Mesothelial cell of epicardium (in vitro differentiated cells): ENCODE data around the gene SETD5. TPM values are rescaled to one million over a fixed set of nuclear protein-coding genes. Genes with fewer than 3 reads are reported as not detected.

Source experiments
- DNase-seq, 2 experiments: peaks; one replicate each; pipeline ENCODE4 v3.0.0; 2021; ENCODE audit warnings: low spot score in 2 of 2; ENCODE audit not compliant: unreplicated experiment in 2 of 2
- H3K27ac Mint-ChIP-seq: 2 replicates; pipeline ENCODE4 v1.8.0; 2021; ENCODE audit warnings: mixed read lengths
- H3K27me3 Mint-ChIP-seq: 2 replicates; pipeline ENCODE4 v1.8.0; 2021; ENCODE audit warnings: low read depth, mixed read lengths
- H3K36me3 Mint-ChIP-seq: 2 replicates; pipeline ENCODE4 v1.8.0; 2021; ENCODE audit warnings: mixed read lengths
- H3K4me1 Mint-ChIP-seq: 2 replicates; pipeline ENCODE4 v1.8.0; 2021; ENCODE audit warnings: mixed read lengths
- H3K4me3 Mint-ChIP-seq: 2 replicates; pipeline ENCODE4 v1.8.0; 2021; ENCODE audit warnings: mild to moderate bottlenecking, moderate library complexity, mixed read lengths
- H3K9me3 Mint-ChIP-seq: 2 replicates; pipeline ENCODE4 v1.8.0; 2021; ENCODE audit warnings: mixed read lengths
- total RNA-seq: library from RNA; stranded (reverse); gene quantifications from 3 replicates; pipeline ENCODE4 v1.2.1, GENCODE V29; 2021
- TF ChIP-seq, protein P1 (sequence below): fragments of 200-600 bp; sonication (generic); IDR thresholded peaks from one replicate; pipeline ENCODE4 v1.5.0; 2021; ENCODE audit warnings: antibody characterized with exemption; ENCODE audit not compliant: unreplicated experiment

SETD5 gene
- total RNA-seq, 1 donor from 2014 or later, result 254 TPM

DNA sequence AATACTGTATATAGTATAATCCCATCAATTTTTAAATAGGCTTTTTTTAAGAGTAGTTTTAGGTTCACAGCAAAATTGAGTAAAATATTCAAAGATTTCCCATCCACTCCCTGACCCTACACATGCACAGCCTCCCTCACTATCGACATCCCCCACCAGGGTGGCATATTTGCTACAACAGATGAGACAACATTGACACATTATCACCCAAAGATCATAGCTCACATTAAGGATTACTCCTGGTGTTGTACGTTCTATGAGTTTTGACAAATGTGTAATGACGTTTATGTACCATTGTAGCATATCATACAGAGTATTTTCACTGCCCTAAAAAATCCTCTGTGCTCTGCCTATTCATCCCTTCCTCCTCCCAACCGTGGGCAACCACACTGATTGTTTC lies 116.9 kb downstream of the SETD5 start:
- H3K4me3 Mint-ChIP-seq, result no peak overlapping the region
- no peak overlapping the region for H3K27ac Mint-ChIP-seq
- H3K4me1 Mint-ChIP-seq, result no peaks in the 10 kb centered on the region

DNA sequence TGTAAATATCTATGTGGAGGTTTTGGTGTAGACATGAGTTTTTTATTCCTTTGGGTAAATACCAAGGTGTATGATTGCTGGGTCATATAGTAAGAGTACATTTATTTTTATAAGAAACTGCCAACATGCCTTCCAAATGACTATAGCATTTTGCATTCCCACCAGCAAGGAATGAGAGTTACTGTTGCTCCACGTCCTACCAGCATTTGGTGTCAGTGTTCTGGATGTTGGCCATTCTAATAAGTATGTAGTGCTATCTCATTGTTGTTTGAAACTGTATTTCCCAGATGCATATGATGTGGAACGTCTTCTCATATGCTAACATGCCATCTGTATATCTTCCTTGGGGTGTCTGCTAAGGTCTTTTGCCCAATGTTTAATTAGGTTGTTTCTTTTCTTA lies 117.5 kb downstream of the SETD5 start:
- H3K4me3 Mint-ChIP-seq, result no peak overlapping the region

More for the DNA sequence above, 116.9 kb downstream of the SETD5 start:
- peaks cover 6% of the 10 kb centered on the region for H3K9me3 Mint-ChIP-seq
- TF ChIP-seq, protein P1, sequence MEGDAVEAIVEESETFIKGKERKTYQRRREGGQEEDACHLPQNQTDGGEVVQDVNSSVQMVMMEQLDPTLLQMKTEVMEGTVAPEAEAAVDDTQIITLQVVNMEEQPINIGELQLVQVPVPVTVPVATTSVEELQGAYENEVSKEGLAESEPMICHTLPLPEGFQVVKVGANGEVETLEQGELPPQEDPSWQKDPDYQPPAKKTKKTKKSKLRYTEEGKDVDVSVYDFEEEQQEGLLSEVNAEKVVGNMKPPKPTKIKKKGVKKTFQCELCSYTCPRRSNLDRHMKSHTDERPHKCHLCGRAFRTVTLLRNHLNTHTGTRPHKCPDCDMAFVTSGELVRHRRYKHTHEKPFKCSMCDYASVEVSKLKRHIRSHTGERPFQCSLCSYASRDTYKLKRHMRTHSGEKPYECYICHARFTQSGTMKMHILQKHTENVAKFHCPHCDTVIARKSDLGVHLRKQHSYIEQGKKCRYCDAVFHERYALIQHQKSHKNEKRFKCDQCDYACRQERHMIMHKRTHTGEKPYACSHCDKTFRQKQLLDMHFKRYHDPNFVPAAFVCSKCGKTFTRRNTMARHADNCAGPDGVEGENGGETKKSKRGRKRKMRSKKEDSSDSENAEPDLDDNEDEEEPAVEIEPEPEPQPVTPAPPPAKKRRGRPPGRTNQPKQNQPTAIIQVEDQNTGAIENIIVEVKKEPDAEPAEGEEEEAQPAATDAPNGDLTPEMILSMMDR, result no peak
- H3K27me3 Mint-ChIP-seq, result peaks cover 16% of the 10 kb centered on the region
- DNase-seq, result no peak
- no peaks in the 10 kb centered on the region for H3K36me3 Mint-ChIP-seq

GRCh38 chr3:9525078-9525477 lies 127.7 kb downstream of the SETD5 start:
- Mint-ChIP-seq H3K27ac (no peak overlapping the region), H3K4me1 (no peaks in the 10 kb centered on the region)

More for the DNA sequence above, 117.5 kb downstream of the SETD5 start:
- Mint-ChIP-seq H3K4me1 (no peaks in the 10 kb centered on the region), H3K9me3 (peaks cover 6% of the 10 kb centered on the region), H3K27me3 (peaks cover 13% of the 10 kb centered on the region), H3K27ac (no peak overlapping the region), H3K36me3 (no peaks in the 10 kb centered on the region)
- TF ChIP-seq, protein P1, result no peak
- DNase-seq, result no peak

More at GRCh38 chr3:9525078-9525477, 127.7 kb downstream of the SETD5 start:
- Mint-ChIP-seq H3K36me3 (no peaks in the 10 kb centered on the region), H3K9me3 (peaks cover 11% of the 10 kb centered on the region), H3K4me3 (no peak overlapping the region), H3K27me3 (peaks cover 37% of the 10 kb centered on the region)
- TF ChIP-seq, protein P1, result no peak
- DNase-seq, result no peak

Other genes with a start within 250 kb of the SETD5 start
- 61.3 to 68.6 TPM (median 65.6 TPM) in 3 replicates for gene SRGAP3, start 148.0 kb upstream of the SETD5 start, total RNA-seq
- gene THUMPD3, start 34.6 kb upstream of the SETD5 start, total RNA-seq, result 62.1 to 72.7 TPM (median 63.2 TPM) in 3 replicates
- gene LHFPL4, start 156.2 kb downstream of the SETD5 start, total RNA-seq, result not detected in 3 replicates